NCI-H748 treated with DMSO at 0.1 percent for 48 hours (cell line): ENCODE results near the gene ERICH2.

ENCODE experiments used
- DNase-seq: peaks from one replicate; lab custom pipeline; 2025; lab: John Stamatoyannopoulos, UW

The ERICH2 gene

GRCh38 chr2:170842785-170843184, 72.6 kb downstream of the ERICH2 start:
- DNase-seq = no peak

- DNase-seq = no peak
Observed at GRCh38 chr2:170843656-170844055, 73.5 kb downstream of the ERICH2 start.

- no peak for DNase-seq
Observed at GRCh38 chr2:170845343-170845742, 75.2 kb downstream of the ERICH2 start.

GRCh38 chr2:170846314-170846713, 76.1 kb downstream of the ERICH2 start:
- no peak for DNase-seq

- no peak for DNase-seq
Observed at GRCh38 chr2:170847716-170848115, 77.5 kb downstream of the ERICH2 start.
